T1000 (cell line): Measurements from ENCODE around the gene NEDD9.
A peak's percentile ranks its signal among the peaks of the same experiment; 100 is the strongest.

Source experiments
- DNase-seq: peaks from one replicate; lab custom pipeline; 2025; ENCODE audit warnings: mixed read lengths; lab: John Stamatoyannopoulos, UW

Gene NEDD9

GRCh38 chr6:11143394-11144371, 88.8 kb downstream of the NEDD9 start:
- DNase-seq = peak; percentile 23

GRCh38 chr6:11142296-11143027, 90.0 kb downstream of the NEDD9 start:
- DNase-seq = no peak

GRCh38 chr6:11141295-11141694, 91.2 kb downstream of the NEDD9 start:
- no peak for DNase-seq

GRCh38 chr6:11140056-11140455, 92.4 kb downstream of the NEDD9 start:
- DNase-seq = no peak

GRCh38 chr6:11139051-11139960, 93.2 kb downstream of the NEDD9 start:
- DNase-seq = no peak

GRCh38 chr6:11136809-11137208, 95.7 kb downstream of the NEDD9 start:
- DNase-seq = no peak
